DOHH2 (cell line): Measurements from ENCODE around the gene NME7.

Experiments
- H3F3A ChIP-seq: fragments of 200-600 bp; sonication (generic), shearing (Covaris generic); 2 replicates; pipeline ENCODE4 v1.6.0; 2016; ENCODE audit warnings: antibody characterized with exemption, mild to moderate bottlenecking; ENCODE audit not compliant: control insufficient read depth, insufficient read depth
- H3K27ac ChIP-seq: fragments of 200-600 bp; sonication (generic); 2 replicates; pipeline ENCODE4 v1.5.1; 2014; ENCODE audit warnings: low read depth, mild to moderate bottlenecking, low read length, moderate library complexity
- H3K27me3 ChIP-seq: fragments of 200-600 bp; sonication (generic); 2 replicates; pipeline ENCODE4 v1.6.1; 2014; ENCODE audit warnings: mild to moderate bottlenecking, low read length, mixed read lengths; ENCODE audit not compliant: control insufficient read depth
- H3K36me3 ChIP-seq: fragments of 200-600 bp; sonication (generic); 2 replicates; pipeline ENCODE4 v1.6.1; 2014; ENCODE audit warnings: mild to moderate bottlenecking, low read length, moderate library complexity, mixed read lengths; ENCODE audit not compliant: control insufficient read depth
- H3K4me1 ChIP-seq: fragments of 200-600 bp; sonication (generic); 2 replicates; pipeline ENCODE4 v1.6.1; 2014; ENCODE audit warnings: mild to moderate bottlenecking, low read length, mixed read lengths; ENCODE audit not compliant: control insufficient read depth
- H3K4me2 ChIP-seq: fragments of 200-600 bp; sonication (generic); 2 replicates; pipeline ENCODE4 v1.6.0; 2014; ENCODE audit warnings: mild to moderate bottlenecking, low read length, moderate library complexity
- H3K4me3 ChIP-seq: fragments of 200-600 bp; sonication (generic); 2 replicates; pipeline ENCODE4 v1.5.1; 2014; ENCODE audit warnings: mild to moderate bottlenecking, low read length, mixed read lengths
- H3K79me2 ChIP-seq: fragments of 200-600 bp; sonication (generic); 2 replicates; pipeline ENCODE4 v1.6.1; 2014; ENCODE audit warnings: mild to moderate bottlenecking, low read length, mixed read lengths; ENCODE audit not compliant: control insufficient read depth
- H3K9me2 ChIP-seq: fragments of 200-600 bp; sonication (generic); replicated peaks from 2 replicates; pipeline ENCODE4 v1.6.1; 2014; ENCODE audit warnings: mild to moderate bottlenecking, low read length, mixed read lengths; ENCODE audit not compliant: control insufficient read depth
- H3K9me3 ChIP-seq: fragments of 200-600 bp; sonication (generic); 2 replicates; pipeline ENCODE4 v1.6.1; 2014; ENCODE audit warnings: antibody characterized with exemption, low read length, mixed read lengths; ENCODE audit not compliant: control insufficient read depth, insufficient read depth
- H4K20me1 ChIP-seq: fragments of 200-600 bp; sonication (generic); 2 replicates; pipeline ENCODE4 v1.6.0; 2014; ENCODE audit warnings: low read depth, mild to moderate bottlenecking, antibody characterized with exemption, low read length, moderate library complexity; ENCODE audit not compliant: control insufficient read depth, insufficient read depth
- CTCF ChIP-seq: fragments of 200-600 bp; sonication (generic); IDR thresholded peaks from one replicate; pipeline ENCODE4 v1.5.1; 2014; ENCODE audit warnings: antibody characterized with exemption, mild to moderate bottlenecking, low read depth, low read length; ENCODE audit not compliant: poor library complexity, severe bottlenecking
- EZH2phosphoT487 ChIP-seq: fragments of 200-600 bp; sonication (generic); IDR thresholded peaks from 2 replicates; pipeline ENCODE4 v1.6.1; 2017; ENCODE audit warnings: borderline replicate concordance, mild to moderate bottlenecking, antibody characterized with exemption, low read length, moderate library complexity, mixed read lengths

Gene NME7

GRCh38 chr1:169098380-169098779 is 269.2 kb downstream of the NME7 start:
- H3K9me2 ChIP-seq: no peaks in the 10 kb centered on the region
- no peak overlapping the region for H3K4me3 ChIP-seq
- H3K4me1 ChIP-seq: no peaks in the 10 kb centered on the region
- H3K9me3 ChIP-seq: no peaks in the 10 kb centered on the region
- no peak overlapping the region for H3K27ac ChIP-seq
- no peaks in the 10 kb centered on the region for H4K20me1 ChIP-seq
- H3K36me3 ChIP-seq: no peaks in the 10 kb centered on the region
- no peaks in the 10 kb centered on the region for H3K79me2 ChIP-seq
- H3K4me2 ChIP-seq: no peak overlapping the region
- TF ChIP-seq CTCF (no peak), EZH2phosphoT487 (no peak)
- H3K27me3 ChIP-seq: peaks cover 24% of the 10 kb centered on the region; the same call in 1 of the 2 replicates
- no peaks in the 10 kb centered on the region for H3F3A ChIP-seq

- no peaks in the 10 kb centered on the region for H3K9me3 ChIP-seq
- no peaks in the 10 kb centered on the region for H3F3A ChIP-seq
- no peak for TF ChIP-seq EZH2phosphoT487
- no peak for TF ChIP-seq CTCF
- no peaks in the 10 kb centered on the region for H4K20me1 ChIP-seq
- peaks cover 34% of the 10 kb centered on the region for H3K27me3 ChIP-seq
- H3K4me1 ChIP-seq: no peaks in the 10 kb centered on the region
- no peaks in the 10 kb centered on the region for H3K9me2 ChIP-seq
- no peak overlapping the region for H3K27ac ChIP-seq
- no peak overlapping the region for H3K4me2 ChIP-seq
- H3K36me3 ChIP-seq: no peaks in the 10 kb centered on the region
- H3K4me3 ChIP-seq: no peak overlapping the region
- no peaks in the 10 kb centered on the region for H3K79me2 ChIP-seq
These were observed 272.6 kb downstream of the NME7 start for GRCh38 chr1:169094897-169095569.

DNA sequence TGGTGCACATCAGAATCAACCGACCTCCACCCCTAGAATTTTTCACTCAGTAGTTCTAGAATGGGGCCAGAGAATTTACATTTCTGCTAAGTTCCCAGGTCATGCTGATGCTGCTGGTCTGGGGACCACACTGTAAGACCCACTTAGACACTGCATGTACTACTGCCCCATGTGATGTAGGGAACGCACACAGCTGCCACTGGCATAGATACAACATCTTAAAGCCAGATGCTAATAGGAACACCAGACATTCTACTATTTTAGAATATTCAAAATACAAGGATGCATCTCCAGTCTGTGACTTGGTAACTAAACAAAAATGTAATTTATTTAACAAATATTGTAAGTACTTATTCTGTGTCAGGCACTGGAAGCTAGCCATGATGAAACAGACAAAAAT is 275.2 kb downstream of the NME7 start:
- Histone ChIP-seq H3K27ac (no peak overlapping the region), H3F3A (no peaks in the 10 kb centered on the region), H3K4me2 (no peak overlapping the region), H3K79me2 (no peaks in the 10 kb centered on the region), H3K9me3 (no peaks in the 10 kb centered on the region), H3K4me1 (no peaks in the 10 kb centered on the region), H3K4me3 (no peak overlapping the region), H4K20me1 (no peaks in the 10 kb centered on the region), H3K27me3 (peaks cover 36% of the 10 kb centered on the region), H3K36me3 (no peaks in the 10 kb centered on the region), H3K9me2 (no peaks in the 10 kb centered on the region)
- no peak for TF ChIP-seq CTCF
- no peak for TF ChIP-seq EZH2phosphoT487
